Endothelial cell of umbilical vein (primary cell): ENCODE data around the gene CALCOCO2. TPM values are rescaled to one million over a fixed set of nuclear protein-coding genes. Genes with fewer than 3 reads are reported as not detected.

Source experiments
- BruUV-seq: library from RNA; stranded (reverse); fragments of 400-500 nt; replicated peaks from 2 replicates; lab custom pipeline; 2021; lab: Mats Ljungman, UMichigan
- CTCF ChIA-PET: fragments of 300-600, 350-600 bp; sonication (Branson Sonifier 250); formaldehyde crosslinking; loops from one replicate; lab custom pipeline; 2021; ENCODE audit warnings: antibody characterized with exemption, inconsistent platforms; lab: Charles Lee
- POLR2A ChIA-PET: fragments of 300-600, 350-600 bp; sonication (Branson Sonifier 250); formaldehyde crosslinking; loops from one replicate; lab custom pipeline; 2021; ENCODE audit warnings: antibody characterized with exemption, inconsistent platforms; lab: Charles Lee
- DNase-seq: peaks from one replicate; pipeline ENCODE4 v3.0.0-alpha.2; 2011; ENCODE audit warnings: low read depth, low spot score
- FAIRE-seq: peaks from 2 replicates; lab custom pipeline; 2011; peaks lifted over from hg19 to GRCh38; lab: Jason Lieb, UNC
- H2AFZ ChIP-seq: 2 replicates; pipeline ENCODE4 v1.6.0; 2012; ENCODE audit warnings: low read depth, low read length, control low read depth, inconsistent platforms
- H3K27ac ChIP-seq: 2 replicates; pipeline ENCODE4 v1.5.1; 2011; ENCODE audit warnings: low read depth, mild to moderate bottlenecking, control low read depth, low read length, moderate library complexity; ENCODE audit not compliant: insufficient read depth
- H3K27me3 ChIP-seq, 2 experiments: 2 replicates each; pipeline versions ENCODE4 v1.6.0 to v1.6.1; 2011; ENCODE audit warnings: low read length in 2 of 2, mixed read lengths in 1 of 2; ENCODE audit not compliant: control insufficient read depth in 2 of 2, insufficient read depth in 2 of 2
- H3K36me3 ChIP-seq, 2 experiments: 2 replicates in 1 of 2; 3 replicates in 1 of 2; pipeline ENCODE4 v1.5.1; 2011; ENCODE audit warnings: low read length in 2 of 2, mild to moderate bottlenecking in 1 of 2, moderate library complexity in 1 of 2; ENCODE audit not compliant: control insufficient read depth in 2 of 2, insufficient read depth in 2 of 2; ENCODE audit errors: extremely low read depth in 1 of 2
- H3K4me1 ChIP-seq: 3 replicates; pipeline ENCODE4 v1.5.1; 2011; ENCODE audit warnings: mild to moderate bottlenecking, low read length; ENCODE audit not compliant: control insufficient read depth, insufficient read depth; ENCODE audit errors: extremely low read depth
- H3K4me2 ChIP-seq: 2 replicates; pipeline ENCODE4 v1.6.1; 2011; ENCODE audit warnings: low read length, control low read depth, mixed read lengths; ENCODE audit not compliant: insufficient read depth
- H3K4me3 ChIP-seq, 3 experiments: fragments of 200-600 bp in 1 of 3; sonication (generic), shearing (Covaris generic) in 1 of 3; replicated peaks in 1 of 3; 2 replicates each; pipeline ENCODE4 v1.5.1; 2011 to 2016; ENCODE audit warnings: control low read depth in 3 of 3, low read length in 3 of 3, mild to moderate bottlenecking in 2 of 3, inconsistent platforms in 1 of 3, low read depth in 1 of 3, moderate library complexity in 1 of 3; ENCODE audit not compliant: insufficient read depth in 1 of 3
- H3K79me2 ChIP-seq: 2 replicates; pipeline ENCODE4 v1.6.0; 2012; ENCODE audit warnings: low read length, inconsistent platforms; ENCODE audit not compliant: control insufficient read depth, insufficient read depth
- H3K9ac ChIP-seq: replicated peaks from 2 replicates; pipeline ENCODE3; 2011; ENCODE audit warnings: low read length, control low read depth; ENCODE audit not compliant: insufficient read depth; ENCODE audit errors: extremely low read depth
- H3K9me1 ChIP-seq: replicated peaks from 3 replicates; pipeline ENCODE4 v1.6.0; 2011; ENCODE audit warnings: mild to moderate bottlenecking, low read length; ENCODE audit not compliant: control insufficient read depth, insufficient read depth; ENCODE audit errors: extremely low read depth
- H3K9me3 ChIP-seq: replicated peaks from 2 replicates; pipeline ENCODE4 v1.5.1; 2012; ENCODE audit warnings: low read length, inconsistent platforms; ENCODE audit not compliant: control insufficient read depth, insufficient read depth
- H4K20me1 ChIP-seq: replicated peaks from 2 replicates; pipeline ENCODE3; 2011; ENCODE audit warnings: mild to moderate bottlenecking, low read length; ENCODE audit not compliant: control insufficient read depth, insufficient read depth; ENCODE audit errors: extremely low read depth
- CTCF ChIP-seq, 2 donors: IDR thresholded peaks; 1 replicate in 1 of 2; 2 replicates in 1 of 2; pipeline ENCODE4 v1.5.1; 2011; ENCODE audit warnings: low read length in 2 of 2, mild to moderate bottlenecking in 2 of 2, moderate library complexity in 2 of 2, control low read depth in 1 of 2, inconsistent platforms in 1 of 2, low read depth in 1 of 2; ENCODE audit not compliant: insufficient read depth in 1 of 2; ENCODE audit errors: extremely low read depth in 1 of 2
- EZH2 ChIP-seq: IDR thresholded peaks from 2 replicates; pipeline ENCODE4 v1.6.1; 2012; ENCODE audit warnings: borderline replicate concordance, low read depth, mild to moderate bottlenecking, moderate library complexity, low read length, inconsistent platforms; ENCODE audit not compliant: severe bottlenecking
- FOS ChIP-seq: IDR thresholded peaks from 2 replicates; pipeline ENCODE4 v1.6.1; 2011; ENCODE audit warnings: mild to moderate bottlenecking, low read length, moderate library complexity, borderline replicate concordance; ENCODE audit not compliant: insufficient read depth
- GATA2 ChIP-seq: IDR thresholded peaks from 2 replicates; pipeline ENCODE4 v1.7.0; 2011; ENCODE audit warnings: low read depth, mild to moderate bottlenecking, moderate library complexity, mixed read lengths, low read length; ENCODE audit not compliant: insufficient read length, insufficient read depth
- JUN ChIP-seq: IDR thresholded peaks from 2 replicates; pipeline ENCODE4 v1.6.1; 2011; ENCODE audit warnings: borderline replicate concordance, low read depth; ENCODE audit not compliant: insufficient read length, insufficient read depth
- MAX ChIP-seq: IDR thresholded peaks from 2 replicates; pipeline ENCODE4 v1.6.1; 2011; ENCODE audit not compliant: insufficient read depth, insufficient read length
- MYC ChIP-seq: IDR thresholded peaks from one replicate; pipeline ENCODE4 v1.6.1; 2011; ENCODE audit warnings: mild to moderate bottlenecking, low read depth, low read length
- POLR2A ChIP-seq: IDR thresholded peaks from 2 replicates; pipeline ENCODE4 v1.6.1; 2012; ENCODE audit warnings: low read depth, mild to moderate bottlenecking, control low read depth, low read length
- POLR2AphosphoS5 ChIP-seq: IDR thresholded peaks from 2 replicates; pipeline ENCODE4 v1.6.1; 2012; ENCODE audit warnings: low read depth, mild to moderate bottlenecking, control low read depth, low read length, moderate library complexity; ENCODE audit not compliant: insufficient read depth
- dilution Hi-C: fragments of 300-500 bp; cut with MboI; formaldehyde crosslinking; loops from one replicate; pipeline ENCODE4 v1.15.0; 2019; ENCODE audit warnings: low sequenced_read_pairs; ENCODE audit not compliant: extremely low pct_ligation_motif_present
- intact Hi-C: fragments of 100-400 bp; cut with micrococcal nuclease; formaldehyde crosslinking; loops from one replicate; pipeline ENCODE4 v1.10.0; 2022
- polyA plus RNA-seq, 4 experiments: library from polyadenylated mRNA; depleted of rRNA in 3 of 4; stranded (reverse) in 3 of 4; unstranded in 1 of 4; fragments of >200 nt; gene quantifications; 2 replicates each; pipeline versions ENCODE4 v1.2.1 to v1.2.3, GENCODE V29; 2011 to 2012; ENCODE audit warnings: missing spikeins in 1 of 4
- total RNA-seq: library from RNA; stranded (reverse); gene quantifications from 2 replicates; pipeline ENCODE4 v1.2.3, GENCODE V29; 2021

CALCOCO2 gene
- total and polyA plus RNA-seq, 2 donors (not counting 3 experiments of a cell fraction or from before 2014, with no cell fraction given), result 20.6 to 64.9 TPM

GRCh38 chr17:48901241-48901640 is 70.4 kb downstream of the CALCOCO2 start:
- no peak overlapping the region for H3K4me2 ChIP-seq
- DNase-seq, result no peak
- H2AFZ ChIP-seq, result no peak overlapping the region
- H3K27me3 ChIP-seq, result no peaks in the 10 kb centered on the region
- no TSS peak for BruUV-seq
- H3K9me3 ChIP-seq, result no peaks in the 10 kb centered on the region
- no peaks in the 10 kb centered on the region for H3K36me3 ChIP-seq
- no peaks in the 10 kb centered on the region for H3K9me1 ChIP-seq
- H3K4me3 ChIP-seq, result no peak overlapping the region
- FAIRE-seq, result no peak
- no peak overlapping the region for H3K27ac ChIP-seq
- H3K9ac ChIP-seq, result no peak overlapping the region
- POLR2A ChIA-PET, result no interaction called here
- intact Hi-C loops (no loop called here), dilution Hi-C loops (no loop called here)
- no peak for TF ChIP-seq POLR2A
- no peak for TF ChIP-seq POLR2AphosphoS5
- TF ChIP-seq EZH2, result no peak
- no peak for TF ChIP-seq JUN
- no peak for TF ChIP-seq CTCF (IDR thresholded peaks at IDR 0.05; ENCODE audit: extremely low read depth in 1 of 2, insufficient read depth in 1 of 2, low read depth in 1 of 2, low read length in 2 of 2)
- TF ChIP-seq FOS, result no peak
- TF ChIP-seq GATA2, result no peak
- no peak for TF ChIP-seq MYC
- TF ChIP-seq MAX, result no peak
- no peaks in the 10 kb centered on the region for H4K20me1 ChIP-seq
- no peaks in the 10 kb centered on the region for H3K4me1 ChIP-seq
- CTCF ChIA-PET, result interaction anchor here (0.6 to 3.6 kb wide), 3 partner anchors 16 to 131 kb away, joined by 3 to 18 read pairs (median 6); no protein-coding TSS in a partner anchor
- no peaks in the 10 kb centered on the region for H3K79me2 ChIP-seq
